Measurements from ENCODE around the gene SGCD.
"Not testable (repeated sequence)": the region's sequence is repeated elsewhere in the genome, so short reads cannot be mapped to it uniquely, and the experiment has no call there.

Gene SGCD

DNA sequence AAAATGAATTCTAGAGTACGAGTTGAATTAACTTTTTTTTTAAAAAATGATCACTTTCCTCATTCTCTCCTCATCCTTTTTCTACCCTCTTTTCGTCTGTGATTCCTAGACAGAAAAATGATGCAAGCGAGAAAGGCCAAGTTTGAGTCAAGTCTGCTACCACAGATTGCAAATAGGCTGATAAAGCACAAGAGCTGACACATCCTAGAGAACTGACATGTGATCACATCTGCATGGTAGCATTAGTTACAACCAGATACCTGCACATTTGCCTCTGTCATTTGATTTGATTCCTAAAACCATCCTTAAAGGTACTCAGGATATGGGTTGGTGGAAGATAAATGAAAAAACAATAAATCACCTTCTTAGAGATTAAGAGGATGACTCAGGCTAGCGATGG, 297.7 kb downstream of the SGCD start:
- DNase-seq (ENCODE audit: low read depth in 3 of 3), result no peak

DNA sequence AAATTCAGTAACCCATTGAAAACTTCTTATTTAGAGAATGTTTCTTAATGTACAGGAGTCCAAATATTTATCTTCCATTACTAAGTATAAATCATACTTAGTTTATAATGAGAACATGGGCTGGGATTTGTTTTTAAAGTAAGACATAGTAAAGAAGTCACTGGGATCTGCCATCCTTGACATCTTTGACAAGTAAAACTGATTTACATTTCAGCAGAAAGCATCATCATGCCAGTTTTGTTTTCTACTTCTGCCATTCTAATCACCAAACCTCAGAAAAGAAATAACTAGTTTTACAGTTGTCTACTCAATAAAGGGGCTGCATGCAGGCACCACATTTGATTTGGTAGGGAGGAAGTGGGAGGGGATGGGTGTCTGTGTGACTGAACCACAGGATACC, 301.5 kb downstream of the SGCD start:
- no peak for DNase-seq (ENCODE audit: low read depth in 3 of 3)

GRCh38 chr5:156631005-156631404, 304.0 kb downstream of the SGCD start:
- no peak for DNase-seq (ENCODE audit: low read depth in 3 of 3)

DNA sequence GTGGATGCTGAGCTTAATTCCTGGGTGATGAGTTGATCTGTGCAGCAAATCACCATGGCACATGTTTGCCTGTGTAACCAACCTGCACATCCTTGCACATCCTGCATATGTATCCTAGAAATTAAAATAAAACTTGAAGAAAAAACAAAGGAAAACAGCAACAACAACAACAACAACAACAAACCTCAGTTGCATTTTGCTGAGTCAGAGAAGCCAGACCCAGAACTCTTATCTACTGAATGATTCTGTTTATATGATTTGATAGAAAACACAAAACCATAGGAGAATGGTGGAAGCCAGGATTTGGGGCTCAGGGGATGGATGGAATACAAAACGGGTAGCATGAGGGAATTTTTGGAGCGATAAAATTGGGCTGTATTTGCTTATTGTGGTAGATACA, 307.3 kb downstream of the SGCD start:
- no peak for DNase-seq (ENCODE audit: low read depth in 3 of 3)

- DNase-seq (ENCODE audit: low read depth in 3 of 3), result no peak
These were observed 313.8 kb downstream of the SGCD start for GRCh38 chr5:156640691-156641241.

GRCh38 chr5:156641686-156642085, 314.7 kb downstream of the SGCD start:
- DNase-seq (ENCODE audit: low read depth in 3 of 3), result no peak

DNA sequence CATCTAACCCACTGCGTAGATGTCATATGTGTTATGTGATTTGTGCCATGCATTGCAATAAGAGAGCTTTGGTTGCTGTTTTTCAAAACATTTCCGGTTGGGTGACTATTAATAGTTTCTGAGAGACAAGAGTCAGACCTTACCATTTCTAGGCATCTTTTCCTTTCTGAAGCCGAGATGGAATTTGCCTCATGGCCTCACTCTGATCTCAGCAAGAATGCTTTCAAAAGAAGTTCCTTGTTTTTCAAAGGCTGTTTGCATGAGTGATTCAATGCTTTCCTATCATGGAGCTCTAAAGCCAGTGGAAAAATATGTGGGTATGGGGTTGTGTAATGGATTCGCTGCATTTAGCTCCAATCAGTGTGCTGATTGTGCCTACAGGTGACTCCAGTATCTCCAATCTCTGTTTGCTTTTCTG, 320.1 kb downstream of the SGCD start:
- no peak for DNase-seq (ENCODE audit: low read depth in 3 of 3)

GRCh38 chr5:156654444-156654843, 327.5 kb downstream of the SGCD start:
- no peak for DNase-seq (ENCODE audit: low read depth in 3 of 3)

- DNase-seq (ENCODE audit: low read depth in 3 of 3), result no peak
These were observed 328.8 kb downstream of the SGCD start for GRCh38 chr5:156655732-156656131.

GRCh38 chr5:156664832-156665231, 337.9 kb downstream of the SGCD start:
- DNase-seq (ENCODE audit: low read depth in 3 of 3), result not testable (repeated sequence)

DNA sequence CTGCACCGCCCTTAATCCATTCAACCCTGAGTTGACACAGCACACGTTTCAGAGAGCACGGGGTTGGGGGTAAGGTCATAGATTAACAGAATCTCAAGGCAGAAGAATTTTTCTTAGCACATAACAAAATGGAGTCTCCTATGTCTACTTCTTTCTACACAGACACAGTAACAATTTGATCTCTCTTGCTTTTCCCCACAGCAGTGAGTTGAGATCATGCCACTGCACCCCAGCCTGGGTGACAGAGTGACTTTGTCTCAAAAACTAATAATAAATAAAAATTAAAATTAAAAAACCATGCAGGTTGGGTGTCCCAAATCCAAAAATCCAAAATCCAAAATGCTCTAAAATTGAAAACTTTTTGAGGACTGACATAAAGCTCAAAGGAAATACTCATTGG, 339.7 kb downstream of the SGCD start:
- DNase-seq (ENCODE audit: low read depth in 3 of 3), result not testable (repeated sequence)

DNA sequence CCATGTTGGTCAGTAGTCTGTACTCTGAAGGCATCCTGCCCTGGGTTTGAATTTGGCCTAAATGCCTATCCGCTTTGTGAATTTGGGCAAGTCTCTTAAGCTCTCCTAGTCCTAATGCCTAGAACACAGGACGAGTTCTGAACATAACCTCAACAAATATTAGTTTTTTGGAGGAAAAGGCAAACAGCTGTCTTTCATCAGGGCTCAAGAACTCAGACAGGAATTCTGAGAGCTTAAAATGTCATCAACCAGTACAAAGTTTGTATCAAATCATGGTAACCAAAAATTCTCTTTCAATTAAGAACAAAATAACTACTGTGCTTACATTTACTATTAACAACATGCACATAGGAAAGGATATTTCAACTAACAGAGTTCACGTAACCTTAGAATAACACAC, 340.7 kb downstream of the SGCD start:
- no peak for DNase-seq (ENCODE audit: low read depth in 3 of 3)

DNA sequence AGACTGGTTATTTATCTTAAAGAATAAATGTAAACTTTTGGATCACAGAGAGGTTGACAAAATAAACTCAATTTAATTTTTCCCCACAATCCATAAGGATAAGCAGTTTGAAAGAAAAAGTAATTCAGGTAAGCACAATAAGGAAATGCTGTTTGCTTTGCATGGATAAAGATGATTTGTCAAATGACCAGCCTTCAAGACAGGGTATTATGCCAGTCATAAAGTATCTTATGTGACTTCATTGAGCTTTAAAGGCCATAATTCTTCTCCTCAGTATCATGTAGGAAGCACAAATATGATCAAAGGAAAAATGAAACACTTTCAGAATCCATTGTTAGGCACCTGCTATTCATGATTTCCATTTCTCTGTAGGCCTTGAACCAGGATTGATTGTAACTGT, 342.5 kb downstream of the SGCD start:
- no peak for DNase-seq (ENCODE audit: low read depth in 3 of 3)

- DNase-seq (ENCODE audit: low read depth in 3 of 3), result no peak
These were observed 343.7 kb downstream of the SGCD start for GRCh38 chr5:156670615-156671014.

DNA sequence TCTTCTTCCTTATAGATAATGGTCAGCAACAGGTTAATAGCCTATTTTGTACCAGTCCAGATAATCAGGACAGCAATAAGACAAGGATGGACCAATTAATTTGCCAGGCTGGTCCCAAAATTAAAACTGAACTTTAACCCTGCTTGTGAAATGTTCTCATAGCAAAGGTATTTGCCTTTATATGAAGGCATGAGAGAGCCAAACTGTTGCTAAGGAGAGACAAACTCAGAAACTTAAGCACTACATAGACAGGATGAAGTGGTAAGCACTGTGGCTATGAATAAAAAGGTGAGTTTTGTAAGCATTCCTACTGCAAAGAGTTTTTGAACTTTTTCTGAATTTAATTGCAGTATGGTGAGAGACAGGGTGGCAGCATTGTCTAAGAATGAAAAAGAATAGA, 348.4 kb downstream of the SGCD start:
- DNase-seq (ENCODE audit: low read depth in 3 of 3), result no peak

DNA sequence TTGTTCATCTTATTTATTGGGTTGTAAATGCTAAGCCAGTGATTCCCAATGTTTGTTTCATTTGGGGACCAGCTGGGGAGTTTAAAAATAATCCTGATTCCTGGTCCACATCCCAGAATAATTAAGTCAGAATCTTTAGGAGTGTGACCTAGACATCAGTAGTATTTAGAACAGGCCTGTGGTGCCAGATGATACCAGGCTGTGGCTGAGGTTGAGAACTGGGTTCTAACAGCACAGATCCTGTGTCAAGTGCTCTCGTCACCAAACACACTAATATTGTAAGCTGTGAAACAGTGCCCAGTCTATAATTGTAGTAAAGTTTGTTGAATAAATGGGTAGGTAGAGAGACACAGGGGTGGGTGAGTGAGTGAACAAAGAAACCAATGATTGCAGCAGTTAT, 351.0 kb downstream of the SGCD start:
- DNase-seq (ENCODE audit: low read depth in 3 of 3), result no peak

DNA sequence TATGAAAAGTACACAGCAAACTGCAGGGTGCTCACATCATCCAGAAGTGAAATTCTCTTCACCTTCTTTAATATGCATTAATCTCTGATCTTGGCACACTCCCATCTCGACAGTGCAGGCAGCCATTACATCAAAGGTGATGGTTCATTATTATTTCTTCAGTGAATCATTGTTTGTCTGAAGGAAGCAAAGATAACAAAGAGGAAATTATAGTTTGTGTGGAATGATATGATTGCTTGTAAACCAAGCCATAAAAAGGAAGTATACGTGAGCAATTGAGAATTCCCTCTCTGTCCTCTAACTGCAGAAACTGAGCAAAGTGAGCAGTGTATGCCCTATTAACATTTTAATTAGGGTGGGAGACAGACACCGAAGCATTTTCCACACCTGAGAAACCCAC, 351.5 kb downstream of the SGCD start:
- no peak for DNase-seq (ENCODE audit: low read depth in 3 of 3)

GRCh38 chr5:156680831-156681230, 353.9 kb downstream of the SGCD start:
- DNase-seq (ENCODE audit: low read depth in 3 of 3), result no peak

- DNase-seq (ENCODE audit: low read depth in 3 of 3), result no peak
These were observed 354.3 kb downstream of the SGCD start for GRCh38 chr5:156681265-156681664.

- DNase-seq (ENCODE audit: low read depth in 3 of 3), result no peak
These were observed 356.0 kb downstream of the SGCD start for GRCh38 chr5:156682971-156683370.

DNA sequence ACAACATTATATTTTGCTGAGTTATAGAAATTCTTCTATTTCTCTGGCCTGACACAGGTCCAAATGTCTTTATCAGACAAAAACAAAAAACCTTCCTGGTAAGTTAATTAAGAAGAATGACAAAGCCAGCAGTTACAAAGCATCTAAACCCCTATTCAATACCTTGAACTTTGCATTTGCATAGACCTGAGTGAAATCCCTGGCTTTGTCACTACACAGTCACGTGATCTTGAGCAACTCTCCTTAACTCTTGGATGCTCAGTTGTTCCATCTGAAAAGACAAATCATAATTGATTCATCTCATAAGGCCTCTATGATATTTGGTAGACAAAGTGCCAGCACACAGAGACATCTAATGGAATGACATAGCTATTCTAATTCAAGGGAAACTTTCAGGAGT, 356.5 kb downstream of the SGCD start:
- no peak for DNase-seq (ENCODE audit: low read depth in 3 of 3)

DNA sequence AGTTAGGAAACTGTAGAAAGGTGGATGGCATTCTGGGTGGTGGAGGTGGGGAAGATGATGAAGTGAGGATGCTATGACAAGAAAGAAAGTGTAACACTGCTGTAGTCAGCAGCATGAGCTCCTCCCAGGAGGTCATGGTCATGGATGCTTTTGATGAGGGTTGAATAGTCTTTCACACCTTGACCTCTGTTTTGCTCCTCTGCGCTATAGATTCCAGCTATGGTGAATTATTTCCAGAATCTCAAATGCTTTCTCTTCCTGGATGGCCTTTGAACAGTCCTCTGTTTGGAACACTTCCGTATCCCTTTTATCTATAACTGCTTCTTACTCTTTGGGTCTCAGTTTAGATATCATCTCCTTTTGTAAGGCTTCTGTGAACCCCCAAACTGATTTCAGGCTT, 357.3 kb downstream of the SGCD start:
- DNase-seq (ENCODE audit: low read depth in 3 of 3), result no peak

GRCh38 chr5:156685481-156685880, 358.5 kb downstream of the SGCD start:
- no peak for DNase-seq (ENCODE audit: low read depth in 3 of 3)

- no peak for DNase-seq (ENCODE audit: low read depth in 3 of 3)
These were observed 359.4 kb downstream of the SGCD start for GRCh38 chr5:156686380-156686779.

- no peak for DNase-seq (ENCODE audit: low read depth in 3 of 3)
These were observed 359.8 kb downstream of the SGCD start for GRCh38 chr5:156686796-156687195.

All from stimulated activated CD4-positive, alpha-beta T cell treated with anti-CD3 and anti-CD28 coated beads, TNF-alpha, amount 100 ng/mL, for 24 hours (primary cell).